GM19452 (cell line): Measurements from ENCODE around the gene ATP9B.

Experiments used
- ATAC-seq: cut with Tn5 transposase; IDR thresholded peaks from one replicate; pipeline ENCODE4 v1.9.1; 2021; ENCODE audit not compliant: unreplicated experiment

ATP9B gene

DNA sequence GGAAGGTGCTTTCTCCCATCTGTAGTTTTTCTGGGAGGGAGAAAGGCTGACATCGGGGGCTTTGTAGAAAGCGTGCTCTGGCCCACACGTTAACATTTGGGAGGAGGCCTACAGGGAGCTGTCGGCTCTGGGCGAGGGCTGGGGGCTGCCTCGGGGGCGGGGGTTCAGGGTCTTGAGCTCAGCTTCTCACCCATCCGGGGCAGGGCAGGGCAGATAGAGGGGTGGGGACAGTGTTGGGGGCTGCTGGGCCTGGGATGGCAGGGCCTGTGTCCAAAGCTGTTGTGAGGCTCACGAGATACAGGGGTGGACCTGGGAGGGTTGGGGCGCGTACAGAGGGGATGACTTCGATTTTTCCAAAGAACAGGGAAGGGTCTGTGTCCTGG is 353.6 kb downstream of the ATP9B start:
- no peak for ATAC-seq

DNA sequence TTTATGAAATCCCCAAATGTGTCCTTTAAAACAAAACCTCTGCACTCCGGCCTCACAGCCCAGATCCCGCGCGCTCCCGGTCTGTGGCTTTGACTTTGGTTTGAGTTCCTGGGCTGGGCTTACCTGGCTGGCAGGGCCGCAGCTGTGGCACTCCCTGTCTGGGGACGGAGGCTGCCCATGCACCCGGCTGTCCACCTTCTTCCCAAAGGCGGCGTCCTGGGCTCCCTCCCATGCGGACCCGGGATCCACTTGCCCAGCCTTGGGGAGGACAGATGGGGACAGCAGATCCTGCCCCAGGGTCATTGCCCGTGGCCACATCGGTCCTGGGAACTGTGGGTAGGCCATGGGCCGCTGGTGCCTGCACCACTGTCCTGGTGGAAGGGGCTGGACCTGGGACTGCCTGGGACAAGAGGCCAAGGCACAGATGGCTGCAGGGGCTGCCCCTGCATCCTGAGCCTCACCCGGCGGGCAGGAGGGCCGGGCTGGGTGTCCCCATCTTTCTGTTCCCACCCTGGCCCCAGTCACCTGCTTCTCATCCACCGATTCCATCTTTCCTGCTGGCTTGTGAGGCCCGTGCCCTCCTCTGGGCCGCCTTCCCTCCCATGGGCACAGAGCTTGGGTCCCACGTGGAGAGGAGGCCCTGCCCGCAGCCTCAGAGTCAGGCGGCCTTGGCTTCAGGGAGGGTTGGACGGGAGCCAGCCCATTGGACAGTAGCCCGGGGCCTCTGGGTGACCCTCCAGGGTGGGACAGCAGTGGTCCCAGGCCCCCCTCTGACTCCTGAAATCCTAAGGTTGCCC is 354.2 kb downstream of the ATP9B start:
- ATAC-seq = no peak

DNA sequence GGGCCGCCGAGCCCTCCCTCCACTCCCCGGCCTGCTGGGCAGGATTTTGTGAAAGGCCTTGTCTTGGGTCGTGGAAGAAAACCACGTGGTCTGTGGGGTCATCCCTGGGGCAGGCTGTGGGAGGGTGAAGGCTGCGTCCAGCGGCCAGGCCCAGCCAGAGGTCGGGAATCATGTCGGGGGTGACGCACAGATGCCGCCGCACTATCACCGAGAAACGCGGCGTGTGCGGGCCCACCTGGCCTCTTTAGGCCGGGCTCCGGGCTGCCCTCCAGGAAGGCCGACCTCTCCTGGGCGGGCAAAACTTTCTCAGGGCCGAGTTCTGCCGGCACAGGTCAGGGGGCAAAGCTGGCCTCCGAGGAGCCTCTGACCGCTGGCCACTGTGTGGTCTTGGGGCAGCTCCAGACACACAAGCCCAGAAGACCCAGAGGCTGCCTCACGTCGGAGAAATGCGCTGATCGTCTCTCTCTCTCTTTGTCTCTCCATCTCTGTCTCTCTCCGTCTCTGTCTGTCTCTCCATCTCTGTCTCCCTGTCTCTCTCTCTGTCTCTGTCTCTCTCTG is 354.9 kb downstream of the ATP9B start:
- no peak for ATAC-seq

DNA sequence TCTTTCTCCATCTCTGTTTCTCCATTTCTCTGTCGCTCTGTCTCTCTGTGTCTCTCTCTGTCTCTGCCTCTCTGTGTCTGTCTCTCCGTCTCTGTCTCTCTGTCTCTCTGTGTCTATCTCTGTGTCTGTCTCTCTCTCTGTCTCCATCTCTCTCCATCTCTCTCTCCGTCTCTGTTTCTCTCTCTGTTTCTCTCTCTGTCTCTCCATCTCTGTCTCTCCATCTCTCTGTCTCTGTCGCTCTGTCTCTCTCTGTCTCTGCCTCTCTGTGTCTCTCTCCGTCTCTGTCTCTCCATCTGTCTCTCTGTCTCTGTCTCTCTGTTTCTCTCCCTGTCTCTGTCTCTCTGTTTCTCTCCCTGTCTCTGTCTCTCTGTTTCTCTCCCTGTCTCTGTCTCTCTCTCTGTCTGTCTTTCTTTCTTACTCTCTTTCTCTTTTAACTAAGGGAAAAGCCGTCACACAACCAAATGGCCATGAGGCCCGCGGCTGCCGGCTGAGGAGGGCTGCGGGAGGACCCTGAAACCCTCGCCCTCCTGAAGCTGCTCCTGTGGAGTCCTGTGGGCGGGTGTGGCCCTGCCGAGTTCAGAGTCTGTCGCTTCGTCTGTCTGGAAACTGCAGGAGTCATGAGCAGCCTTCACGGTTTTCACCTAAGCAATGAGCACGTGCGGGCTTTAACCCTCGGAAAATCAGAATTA is 355.8 kb downstream of the ATP9B start:
- no peak for ATAC-seq

DNA sequence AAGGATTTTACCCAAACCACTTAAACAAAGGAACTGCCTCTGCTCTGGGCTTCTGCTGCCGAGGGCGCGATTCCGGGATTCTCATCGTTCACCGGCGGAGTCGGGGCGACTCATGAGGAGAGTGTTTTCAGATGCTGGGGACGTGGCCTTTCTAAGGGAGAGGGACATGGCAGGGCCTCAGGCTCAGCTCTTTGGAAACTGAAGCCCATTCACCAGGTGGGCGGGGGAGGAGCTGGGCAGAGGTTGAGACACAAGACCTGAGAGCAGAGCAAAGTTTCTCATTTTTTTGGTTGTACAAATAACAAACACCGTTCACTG is 356.3 kb downstream of the ATP9B start:
- ATAC-seq = no peak

DNA sequence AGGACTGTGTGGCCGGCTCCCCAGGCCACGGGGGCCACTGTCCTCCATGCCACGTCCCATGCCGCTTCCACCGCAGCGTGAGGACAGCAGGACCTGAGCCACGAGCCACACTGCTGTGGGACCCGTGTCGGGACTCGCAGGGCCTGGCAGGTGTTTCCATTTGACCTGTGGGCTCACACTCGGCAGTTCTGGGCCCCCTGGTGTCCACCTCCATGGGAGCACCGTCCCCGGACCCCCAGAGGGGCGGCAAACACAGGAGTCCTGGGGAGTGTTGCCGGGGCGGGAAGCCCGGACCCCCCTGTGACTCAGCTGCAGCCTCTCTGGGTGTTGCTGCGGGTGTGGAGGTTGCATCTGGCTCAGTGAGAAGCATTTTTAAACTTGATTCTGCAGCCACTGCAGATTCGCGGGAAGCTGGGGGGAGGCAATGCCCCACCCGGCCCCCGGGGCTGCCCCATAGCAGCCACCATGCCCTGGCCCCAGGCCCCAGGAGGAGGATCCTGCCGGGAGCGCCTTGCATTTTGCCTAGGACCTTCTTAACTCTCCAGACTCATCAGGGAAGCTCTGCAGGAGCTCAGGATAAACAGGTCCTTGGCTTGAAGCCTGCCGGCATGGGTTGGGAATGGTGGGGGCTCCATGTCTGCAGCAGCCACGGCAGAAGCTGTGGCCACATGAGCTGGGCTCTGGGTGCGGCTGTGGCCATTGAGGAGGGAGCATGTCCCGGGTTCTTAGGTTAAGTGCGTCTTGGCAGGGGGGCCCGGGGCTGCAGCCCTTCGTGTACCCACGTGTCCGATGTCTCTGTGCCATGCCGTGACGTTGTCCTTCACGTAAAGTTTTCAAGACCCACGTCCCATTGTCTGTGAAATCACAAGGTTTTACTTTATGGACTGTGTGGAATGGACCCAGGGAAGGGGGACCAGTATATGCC is 357.4 kb downstream of the ATP9B start:
- ATAC-seq = no peak

DNA sequence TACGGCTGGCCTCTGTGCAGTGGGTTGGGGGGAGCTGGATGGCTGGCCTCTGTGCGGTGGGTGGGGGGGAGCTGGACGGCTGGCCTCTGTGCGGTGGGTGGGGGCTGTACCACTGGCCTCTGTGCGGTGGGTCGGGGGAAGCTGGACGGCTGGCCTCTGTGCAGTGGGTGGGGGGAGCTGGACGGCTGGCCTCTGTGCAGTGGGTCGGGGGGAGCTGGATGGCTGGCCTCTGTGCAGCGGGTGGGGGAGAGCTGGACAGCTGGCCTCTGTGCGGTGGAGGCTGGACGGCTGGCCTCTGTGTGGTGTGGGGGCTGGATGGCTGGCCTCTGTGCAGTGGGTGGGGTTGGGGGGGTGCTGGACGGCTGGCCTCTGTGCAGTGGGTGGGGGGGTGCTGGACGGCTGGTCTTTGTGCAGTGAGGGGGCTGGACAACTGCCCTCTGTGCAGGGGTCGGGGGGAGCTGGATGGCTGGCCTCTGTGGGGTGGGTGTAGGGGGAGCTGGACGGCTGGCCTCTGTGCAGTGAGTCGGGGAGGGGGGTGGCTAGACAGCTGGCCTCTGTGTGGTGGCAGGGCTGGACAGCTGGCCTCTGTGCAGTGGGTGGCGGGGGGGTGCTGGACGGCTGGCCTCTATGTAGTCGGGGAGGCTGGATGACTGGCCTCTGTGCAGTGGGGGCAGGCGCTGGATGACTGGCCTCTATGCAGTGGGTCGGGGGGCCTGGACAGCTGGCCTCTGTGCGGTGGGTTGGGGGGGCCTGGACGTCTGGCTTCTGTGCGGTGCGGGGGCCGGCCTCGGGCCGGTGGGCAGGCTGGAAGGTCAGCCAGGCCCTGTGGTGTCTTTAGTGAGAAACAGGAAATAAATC is 358.4 kb downstream of the ATP9B start:
- ATAC-seq = no peak
